GM21619 (cell line): Measurements from ENCODE around the gene SRPRB.

Source experiments
- ATAC-seq: cut with Tn5 transposase; IDR thresholded peaks from one replicate; pipeline ENCODE4 v1.9.1; 2021; ENCODE audit not compliant: unreplicated experiment

Gene SRPRB

GRCh38 chr3:133805702-133806475 lies at the start of gene SRPRB:
TSS of gene SRPRB (plus strand) at chr3:133805815. CDS start at chr3:133805849, 34 bp downstream.
- peak; percentile 97 for ATAC-seq

DNA sequence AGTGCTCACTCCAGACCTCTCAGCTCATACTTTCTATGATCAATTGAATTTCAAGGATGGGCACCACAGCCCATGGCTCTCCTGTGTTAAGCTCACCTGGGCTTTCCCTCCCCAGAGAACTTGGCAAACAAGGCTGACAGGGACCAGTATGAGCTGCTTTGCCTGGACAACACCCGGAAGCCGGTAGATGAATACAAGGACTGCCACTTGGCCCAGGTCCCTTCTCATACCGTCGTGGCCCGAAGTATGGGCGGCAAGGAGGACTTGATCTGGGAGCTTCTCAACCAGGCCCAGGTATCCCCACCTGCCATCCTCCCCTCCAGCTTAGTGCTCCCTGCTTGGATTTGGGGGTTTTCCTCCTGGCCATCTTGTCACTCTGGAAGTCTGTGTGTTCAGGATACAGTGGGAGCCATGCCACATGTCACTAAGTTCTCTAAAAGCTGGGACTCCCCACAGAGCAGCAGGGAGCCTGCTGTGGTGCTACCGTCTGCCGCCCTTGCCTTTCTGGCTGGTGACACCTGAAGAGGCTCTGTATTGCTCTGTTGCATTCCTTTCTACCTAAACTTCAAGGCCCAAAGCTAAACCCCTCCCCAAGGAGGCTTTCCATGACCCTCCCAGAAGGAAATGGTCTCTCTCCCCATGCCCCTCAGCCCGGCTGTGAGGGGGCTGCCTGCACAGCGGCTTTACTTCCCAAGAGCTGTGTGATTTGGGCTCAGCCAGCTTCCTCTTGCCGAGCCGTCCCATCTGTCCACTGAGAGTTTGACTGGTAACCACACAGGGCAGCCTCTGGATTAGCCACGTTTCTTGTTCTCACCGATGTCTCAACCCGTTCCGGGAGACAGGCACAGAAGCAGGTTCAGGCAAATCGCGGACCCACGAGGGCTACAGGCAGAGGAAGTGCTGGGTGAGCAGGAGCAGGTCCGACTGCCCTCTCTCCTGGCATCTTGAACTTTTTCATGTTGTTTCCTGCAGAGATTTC lies 48.6 kb upstream of the SRPRB start:
- ATAC-seq: no peak

DNA sequence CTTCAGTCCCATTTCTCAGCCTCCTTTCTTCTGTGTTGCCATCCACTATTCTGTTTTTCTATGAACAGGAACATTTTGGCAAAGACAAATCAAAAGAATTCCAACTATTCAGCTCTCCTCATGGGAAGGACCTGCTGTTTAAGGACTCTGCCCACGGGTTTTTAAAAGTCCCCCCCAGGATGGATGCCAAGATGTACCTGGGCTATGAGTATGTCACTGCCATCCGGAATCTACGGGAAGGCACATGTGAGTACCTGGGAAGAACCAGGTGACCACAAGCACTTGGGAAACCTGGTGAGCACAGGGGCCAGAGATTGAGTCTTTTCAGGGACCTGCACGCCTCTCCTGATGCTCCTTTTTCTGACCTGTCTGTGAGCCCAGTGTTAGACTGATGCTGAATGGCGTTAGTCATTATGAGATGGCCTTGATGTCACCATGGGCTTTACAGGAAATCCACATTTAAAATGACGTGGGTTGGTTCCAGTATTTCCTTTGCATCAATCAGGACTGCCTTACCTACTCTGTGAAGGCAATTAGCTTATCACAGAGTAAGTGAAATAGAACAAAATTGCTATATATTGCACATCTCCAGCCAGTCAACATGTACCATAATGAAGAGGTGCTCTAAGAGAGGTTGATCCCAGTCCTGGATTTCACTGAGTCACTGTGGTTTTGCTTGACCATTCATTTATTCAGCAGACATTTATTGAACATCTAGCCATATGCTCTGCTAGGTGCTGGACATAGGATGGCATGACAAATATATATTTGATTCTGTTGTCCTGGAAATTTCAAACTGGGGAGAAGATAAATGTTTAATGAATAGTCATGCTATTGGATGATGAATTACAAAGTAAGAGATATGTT lies 47.7 kb upstream of the SRPRB start:
- ATAC-seq: no peak

GRCh38 chr3:133758568-133758928 lies 47.1 kb upstream of the SRPRB start:
- no peak for ATAC-seq

- no peak for ATAC-seq
Observed at GRCh38 chr3:133758964-133759739, 46.5 kb upstream of the SRPRB start.

GRCh38 chr3:133759740-133760305 lies 45.8 kb upstream of the SRPRB start:
- no peak for ATAC-seq

DNA sequence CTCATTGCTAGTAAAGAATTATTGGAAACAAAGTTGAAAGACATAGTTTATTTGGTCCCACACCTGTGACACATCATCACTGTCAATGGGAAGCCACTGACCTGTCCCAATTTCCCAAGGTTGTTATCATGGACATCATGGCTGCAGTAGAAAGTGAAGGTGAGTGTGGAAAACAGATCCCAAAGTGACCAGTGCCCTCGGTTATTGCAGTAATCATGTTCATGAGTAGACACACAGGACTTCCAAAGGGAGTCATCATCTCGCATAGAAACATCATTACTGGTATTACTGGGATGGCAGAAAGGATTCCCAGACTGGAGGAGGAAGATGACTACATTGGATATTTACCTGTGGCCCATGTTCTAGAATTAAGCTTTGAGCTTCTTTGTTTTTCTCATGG lies 44.7 kb upstream of the SRPRB start:
- ATAC-seq: no peak

DNA sequence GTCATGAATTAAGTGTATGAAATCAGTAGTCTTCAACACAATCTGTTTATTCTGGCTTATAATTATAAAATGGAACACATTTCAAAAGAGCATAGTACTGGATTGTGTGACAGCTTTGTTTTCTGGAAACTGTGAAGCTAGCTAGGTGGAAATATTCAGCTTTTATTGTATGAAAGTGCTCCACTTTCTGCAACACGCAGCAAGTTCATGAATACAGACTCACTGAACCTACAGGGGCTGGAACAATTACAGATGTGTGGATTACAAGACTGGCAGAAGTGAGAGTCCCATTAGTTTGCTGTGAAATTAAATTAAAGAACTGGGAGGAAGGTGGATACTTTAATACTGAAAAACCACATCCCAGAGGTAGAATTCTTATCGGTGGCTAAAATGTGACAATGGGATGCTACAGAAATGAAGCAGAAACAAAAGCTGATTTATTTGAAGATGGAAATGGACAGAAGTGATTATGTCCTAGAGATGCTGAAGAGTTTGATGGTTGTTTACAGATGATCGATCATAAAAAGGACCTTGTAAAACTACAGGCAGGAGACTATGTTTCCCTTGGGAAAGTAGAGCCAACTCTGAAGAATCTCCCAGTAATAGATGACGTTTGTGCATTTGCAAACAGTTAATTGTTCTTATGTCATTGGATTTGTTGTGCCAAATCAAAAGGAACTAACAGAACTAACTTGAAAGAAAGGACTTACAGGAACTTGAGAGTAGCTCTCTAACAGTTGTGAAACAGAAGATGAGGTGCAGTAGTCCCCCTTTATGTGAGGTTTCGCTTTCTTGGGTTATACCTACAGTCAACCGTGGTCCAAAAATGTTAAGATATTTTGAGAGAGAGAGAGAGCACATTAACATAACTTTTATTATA lies 43.8 kb upstream of the SRPRB start:
- no peak for ATAC-seq

GRCh38 chr3:133762539-133762938 lies 43.1 kb upstream of the SRPRB start:
- ATAC-seq: no peak

DNA sequence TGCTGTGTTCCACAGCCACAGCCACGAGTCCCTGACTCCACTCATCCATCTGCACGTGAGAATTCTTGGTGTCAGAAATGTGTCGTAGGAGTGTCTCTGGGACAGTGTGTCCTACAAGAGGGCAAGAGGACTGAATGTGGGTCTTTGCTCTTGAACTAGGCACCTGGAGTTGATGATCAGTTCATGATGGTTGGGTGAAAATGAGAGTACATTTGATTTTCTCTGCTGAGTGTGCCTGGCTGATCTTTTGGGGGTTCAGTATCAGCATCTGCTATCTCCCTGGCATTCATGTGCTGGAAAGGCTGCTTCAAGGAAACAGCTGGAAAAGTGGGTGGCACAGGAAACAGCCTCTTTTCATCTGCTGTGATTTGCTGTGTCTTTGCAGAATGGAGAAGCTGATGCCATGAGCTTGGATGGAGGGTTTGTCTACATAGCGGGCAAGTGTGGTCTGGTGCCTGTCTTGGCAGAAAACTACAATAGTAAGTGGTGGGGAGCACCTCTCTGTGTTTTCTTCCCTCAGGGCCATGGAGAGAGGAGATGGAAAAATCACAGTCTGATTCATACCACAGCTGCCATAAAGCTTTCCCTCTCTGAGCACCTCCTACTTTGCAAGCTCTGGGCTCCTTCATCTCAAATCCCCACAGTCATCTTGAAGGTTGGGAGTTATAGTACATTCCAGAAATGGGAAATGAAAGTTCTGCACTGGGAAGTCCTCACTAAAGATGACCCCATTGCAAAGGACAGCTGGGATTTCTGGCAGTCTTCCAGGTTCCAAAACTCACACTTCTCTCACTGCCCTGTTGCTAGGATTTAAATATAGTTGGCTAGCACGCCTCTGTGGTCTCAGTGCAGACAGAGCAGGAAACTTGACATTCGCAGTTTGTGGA lies 41.6 kb upstream of the SRPRB start:
- ATAC-seq: no peak

- ATAC-seq: no peak
Observed at GRCh38 chr3:133765256-133765655, 40.4 kb upstream of the SRPRB start.

- ATAC-seq: no peak
Observed at GRCh38 chr3:133767607-133768006, 38.0 kb upstream of the SRPRB start.

DNA sequence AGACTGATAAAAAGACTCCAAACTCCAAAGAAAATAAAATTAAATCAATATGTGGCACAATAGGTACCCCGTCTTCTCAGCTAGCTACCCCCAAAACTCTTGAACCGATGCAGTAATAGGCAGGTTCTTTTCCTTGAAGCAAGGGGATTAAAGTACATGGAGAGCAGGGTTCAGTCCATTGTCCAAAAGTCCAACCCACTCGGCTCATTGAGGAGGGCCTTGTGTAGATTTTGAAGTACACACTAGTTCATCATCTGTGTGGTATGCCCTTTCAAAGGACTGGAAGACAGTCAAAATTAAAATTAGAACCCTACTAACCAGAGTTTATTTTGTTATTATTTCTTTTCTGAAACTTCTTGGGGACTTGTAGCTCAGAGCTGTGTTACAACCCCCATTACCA lies 36.1 kb upstream of the SRPRB start:
- no peak for ATAC-seq

DNA sequence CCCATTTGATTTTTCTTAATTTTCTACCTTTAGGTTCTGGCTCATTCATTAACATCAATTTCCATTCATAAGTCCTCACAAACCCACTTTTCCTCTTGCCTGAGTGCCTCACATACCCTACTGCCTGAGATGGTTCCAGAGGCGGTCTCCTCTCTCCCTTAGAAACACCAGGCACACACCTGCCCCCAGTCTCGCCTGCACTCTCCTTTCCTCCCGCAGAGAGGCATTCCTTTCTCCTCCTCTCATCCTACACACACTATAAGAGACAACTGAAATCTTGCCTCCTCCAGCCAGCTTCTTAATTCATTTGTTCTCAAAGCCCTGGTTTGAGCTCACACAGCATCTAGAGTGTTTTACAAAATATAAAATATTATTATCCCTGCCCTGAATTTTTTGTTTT lies 31.9 kb upstream of the SRPRB start:
- no peak for ATAC-seq

- no peak for ATAC-seq
Observed at GRCh38 chr3:133775309-133775708, 30.3 kb upstream of the SRPRB start.

DNA sequence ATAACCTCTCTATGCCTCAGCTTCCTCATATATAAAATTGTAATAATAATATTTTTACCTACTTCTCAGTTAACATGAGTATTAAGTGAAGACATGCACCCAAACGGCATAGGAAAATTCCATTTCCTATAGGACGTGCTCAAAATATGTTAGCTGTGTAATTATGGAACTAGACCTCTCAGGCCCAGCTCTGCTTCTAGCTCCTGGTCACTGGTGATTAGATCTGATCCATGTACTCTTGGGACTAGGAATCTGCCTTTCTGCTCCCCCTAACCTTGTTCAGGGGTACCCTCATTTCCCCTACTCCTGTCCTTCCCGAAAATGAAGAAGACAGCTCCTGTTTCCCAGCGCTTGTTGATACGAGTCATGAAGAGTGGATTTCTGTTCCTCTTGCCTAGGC lies 29.8 kb upstream of the SRPRB start:
- no peak for ATAC-seq

GRCh38 chr3:133776794-133777438 lies 28.7 kb upstream of the SRPRB start:
- ATAC-seq: no peak
